HT-29 (cell line): ENCODE results near the gene NT5E. TPM values are rescaled to one million over a fixed set of nuclear protein-coding genes. Genes with fewer than 3 reads are reported as not detected.

ENCODE experiments used
- DNase-seq: peaks from one replicate; pipeline ENCODE4 v3.0.0-alpha.2; 2015; ENCODE audit warnings: low spot score
- total RNA-seq: library from RNA; depleted of rRNA; stranded (reverse); fragments of >200 nt; shearing (Covaris generic); gene quantifications from 2 replicates; pipeline ENCODE4 v1.2.3, GENCODE V29; 2014; rRNA removed

The NT5E gene
- total RNA-seq, result 57.4 and 74.7 TPM in 2 replicates

DNA sequence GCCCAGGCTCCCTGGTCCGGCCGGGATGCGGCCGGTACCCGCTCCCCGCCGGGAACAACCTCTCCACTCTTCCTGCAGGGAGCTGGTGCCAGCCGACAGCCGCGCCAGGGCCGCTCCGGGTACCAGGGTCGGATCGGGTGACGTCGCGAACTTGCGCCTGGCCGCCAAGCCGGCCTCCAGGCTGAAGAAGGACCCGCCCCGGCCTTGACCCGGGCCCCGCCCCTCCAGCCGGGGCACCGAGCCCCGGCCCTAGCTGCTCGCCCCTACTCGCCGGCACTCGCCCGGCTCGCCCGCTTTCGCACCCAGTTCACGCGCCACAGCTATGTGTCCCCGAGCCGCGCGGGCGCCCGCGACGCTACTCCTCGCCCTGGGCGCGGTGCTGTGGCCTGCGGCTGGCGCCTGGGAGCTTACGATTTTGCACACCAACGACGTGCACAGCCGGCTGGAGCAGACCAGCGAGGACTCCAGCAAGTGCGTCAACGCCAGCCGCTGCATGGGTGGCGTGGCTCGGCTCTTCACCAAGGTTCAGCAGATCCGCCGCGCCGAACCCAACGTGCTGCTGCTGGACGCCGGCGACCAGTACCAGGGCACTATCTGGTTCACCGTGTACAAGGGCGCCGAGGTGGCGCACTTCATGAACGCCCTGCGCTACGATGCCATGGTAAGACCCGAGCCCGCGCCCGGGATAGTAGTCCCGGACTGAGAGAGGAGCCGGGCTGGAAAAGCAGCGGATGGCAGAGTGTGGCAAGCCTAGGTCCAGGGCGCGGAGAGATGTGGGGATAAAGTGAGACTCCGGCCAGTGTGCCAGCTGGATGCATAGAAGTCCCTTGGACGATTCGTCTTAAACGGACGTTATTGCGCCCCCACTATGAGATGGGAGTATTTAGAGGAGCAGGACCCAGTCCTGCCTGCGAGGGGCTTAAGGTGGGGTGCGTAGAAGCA is at the start of gene NT5E:
Gene NT5E, plus strand, starts transcription at position 266 of the 942 bp plus-strand sequence. Its CDS starts 57 bp downstream, at position 323.
- peak; percentile 75 for DNase-seq

- no peak for DNase-seq
Measured at GRCh38 chr6:85400331-85400730, 49.6 kb upstream of the NT5E start.

DNA sequence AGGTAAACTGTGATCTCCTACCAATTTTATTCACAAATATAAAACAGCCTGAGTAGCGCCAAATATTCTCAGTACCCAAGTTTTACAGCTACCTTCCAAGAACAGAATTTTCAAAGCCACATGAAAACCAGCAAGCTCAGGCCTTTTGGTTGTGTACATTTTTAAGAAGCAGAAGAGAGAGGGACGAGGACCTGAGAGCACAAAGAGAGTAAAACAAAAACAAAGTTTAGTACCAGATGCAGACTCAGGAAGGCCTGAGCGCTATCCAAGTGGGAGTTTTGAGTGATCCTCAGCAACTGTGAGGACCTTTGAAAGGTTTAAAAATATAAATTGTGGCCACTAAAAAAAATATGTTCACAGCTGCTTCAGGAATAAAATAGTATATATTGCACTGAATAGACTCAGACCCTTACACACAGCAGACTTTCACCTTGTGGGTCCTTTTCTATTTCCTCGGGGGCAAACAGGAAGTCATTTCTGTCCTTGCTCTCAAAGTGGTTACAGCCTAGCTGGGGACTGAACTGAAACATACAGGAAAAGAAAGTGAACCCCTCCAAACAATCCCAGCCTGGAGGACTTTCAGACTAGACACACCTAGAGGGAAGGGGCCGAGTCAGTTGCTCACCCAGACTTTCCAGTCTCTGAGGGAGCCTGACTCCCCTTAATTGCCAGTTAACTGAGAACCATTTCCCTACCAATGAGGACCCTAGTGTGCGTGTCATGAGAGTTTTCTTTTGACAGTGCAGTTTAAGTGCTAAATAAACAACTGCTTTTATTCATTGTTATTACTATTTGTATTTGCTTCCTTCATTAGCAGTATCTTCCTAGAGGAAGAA is 48.5 kb upstream of the NT5E start:
- no peak for DNase-seq

DNA sequence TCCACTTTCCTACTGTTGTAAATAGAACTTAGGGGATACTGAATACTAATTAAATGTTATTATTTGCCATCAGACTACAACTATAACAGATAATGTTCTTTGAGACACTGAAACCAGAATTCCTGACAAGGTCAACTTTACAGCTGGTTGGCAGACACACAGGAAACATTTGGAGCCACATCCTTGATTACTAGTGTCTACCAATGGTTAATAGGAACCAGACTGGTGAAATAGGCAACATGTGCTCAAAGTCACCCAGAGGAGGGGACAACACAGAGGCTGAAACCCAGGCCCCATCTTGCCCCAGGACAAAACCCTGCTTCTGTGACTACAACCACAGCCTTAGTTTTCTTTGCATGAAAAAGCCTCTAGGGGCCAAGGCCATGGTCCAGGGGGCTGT is 47.8 kb upstream of the NT5E start:
- no peak for DNase-seq

DNA sequence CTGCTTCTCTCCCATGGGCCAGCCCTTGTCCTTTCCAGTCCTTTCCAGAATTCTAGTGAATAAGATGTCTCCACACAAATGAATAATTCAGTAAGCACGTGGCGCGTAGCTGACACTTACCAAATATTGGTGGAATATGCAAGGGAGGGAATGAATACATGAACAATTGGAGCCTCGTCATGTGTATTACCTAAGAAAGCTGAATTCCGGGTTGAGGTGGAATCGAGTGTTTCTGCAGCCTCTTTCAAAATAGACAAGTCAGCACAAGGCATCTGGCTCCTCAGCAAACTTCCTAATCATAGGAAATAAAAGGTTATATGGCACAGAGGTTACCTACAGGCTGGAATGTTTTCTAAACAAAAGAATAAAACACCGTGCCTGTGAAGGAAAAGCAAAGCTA is 47.0 kb upstream of the NT5E start:
- no peak for DNase-seq

- DNase-seq, result peak; percentile 68
Measured at GRCh38 chr6:85403331-85404015, 46.4 kb upstream of the NT5E start.

DNA sequence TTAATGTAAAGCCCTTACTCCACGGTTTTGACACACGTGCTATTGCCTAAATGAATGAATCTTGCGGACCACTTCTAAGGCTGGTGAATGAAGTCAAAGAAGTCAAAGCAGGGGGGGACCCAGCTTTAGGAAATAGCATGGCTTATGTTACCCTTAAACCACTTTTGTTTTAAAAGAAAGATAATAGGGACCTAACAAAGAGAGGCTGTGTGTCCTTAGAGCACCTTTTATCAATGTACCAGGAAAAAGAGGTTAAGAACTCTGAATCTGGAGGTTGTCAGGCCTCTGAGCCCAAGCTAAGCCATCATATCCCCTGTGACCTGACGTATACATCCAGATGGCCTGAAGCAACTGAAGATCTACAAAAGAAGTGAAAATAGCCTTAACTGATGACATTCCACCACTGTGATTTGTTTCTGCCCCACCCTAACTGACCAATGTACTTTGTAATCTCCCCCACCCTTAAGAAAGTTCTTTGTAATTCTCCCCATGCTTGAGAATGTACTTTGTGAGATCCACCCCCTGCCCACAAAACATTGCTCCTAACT is 45.8 kb upstream of the NT5E start:
- DNase-seq, result peak; percentile 59

GRCh38 chr6:85404564-85405174 is 45.2 kb upstream of the NT5E start:
- peak; percentile 85 for DNase-seq

- DNase-seq, result peak; percentile 92
Measured at GRCh38 chr6:85405175-85405852, 44.6 kb upstream of the NT5E start.

- DNase-seq, result no peak
Measured at GRCh38 chr6:85405853-85406198, 44.1 kb upstream of the NT5E start.

DNA sequence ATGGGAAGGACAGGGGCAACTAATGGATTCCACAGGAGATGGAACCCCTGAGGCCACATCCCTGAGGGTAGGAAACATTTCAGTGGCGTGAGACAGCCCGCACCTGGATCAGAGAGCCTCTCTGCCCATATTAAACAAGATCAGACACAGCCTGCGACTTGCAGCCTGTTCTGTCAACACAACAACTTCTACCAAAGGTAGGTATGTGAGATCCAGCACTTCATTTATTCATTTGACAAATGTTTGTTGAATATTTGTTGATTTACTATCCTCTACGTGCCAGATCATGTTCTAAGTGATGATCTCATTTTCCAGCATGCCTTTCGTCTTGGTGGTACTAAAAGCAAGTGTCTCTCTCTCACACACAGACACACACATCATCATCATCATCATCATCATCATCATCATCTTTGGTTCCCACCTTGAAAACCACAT is 43.2 kb upstream of the NT5E start:
- no peak for DNase-seq

GRCh38 chr6:85408039-85408438 is 41.8 kb upstream of the NT5E start:
- DNase-seq, result no peak

DNA sequence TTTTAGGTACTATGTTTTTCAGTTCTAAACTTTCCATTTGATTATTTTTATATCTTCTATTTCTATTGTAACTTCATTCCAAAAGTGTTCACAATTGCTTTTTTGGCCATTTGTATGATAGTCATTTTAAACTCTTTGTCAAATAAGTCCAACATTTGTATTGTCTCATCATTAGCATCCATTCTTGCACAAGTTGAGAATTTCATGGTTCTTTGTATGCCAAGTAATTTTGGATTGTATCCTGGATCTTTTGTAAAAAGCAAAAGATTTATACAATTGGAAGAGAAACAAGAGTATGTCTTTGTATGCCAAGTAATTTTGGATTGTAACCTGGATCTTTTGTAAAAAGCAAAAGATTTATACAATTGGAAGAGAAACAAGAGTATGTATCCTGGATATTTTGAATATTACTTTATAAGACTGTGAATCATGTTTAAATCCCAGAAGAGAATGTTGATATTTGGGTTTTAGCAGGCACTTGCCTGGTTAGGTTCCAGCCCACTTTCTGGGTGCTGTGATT is 36.9 kb upstream of the NT5E start:
- no peak for DNase-seq

DNA sequence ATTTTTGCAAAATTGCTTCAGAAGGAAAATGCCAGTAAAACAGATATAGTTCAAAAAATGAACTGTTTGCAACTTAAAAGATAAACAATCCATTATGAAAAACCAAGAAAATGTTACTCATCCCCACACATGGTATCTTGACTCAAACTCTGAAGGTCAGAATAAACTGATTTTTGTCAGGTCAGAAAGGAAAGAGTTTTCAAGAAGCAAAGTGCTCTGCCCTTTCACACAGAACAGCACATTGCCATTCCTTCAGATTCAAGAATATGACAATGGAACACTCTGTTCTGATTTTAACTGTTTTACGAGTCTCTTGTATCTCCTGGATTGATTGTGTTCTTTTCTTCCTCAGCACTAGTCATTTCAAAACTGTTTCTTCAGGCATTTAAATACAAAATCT is 33.8 kb upstream of the NT5E start:
- DNase-seq, result no peak

- DNase-seq, result no peak
Measured at GRCh38 chr6:85416766-85417165, 33.1 kb upstream of the NT5E start.

- no peak for DNase-seq
Measured at GRCh38 chr6:85417336-85417735, 32.5 kb upstream of the NT5E start.

- peak; percentile 34 for DNase-seq
Measured at GRCh38 chr6:85418059-85418458, 31.8 kb upstream of the NT5E start.

DNA sequence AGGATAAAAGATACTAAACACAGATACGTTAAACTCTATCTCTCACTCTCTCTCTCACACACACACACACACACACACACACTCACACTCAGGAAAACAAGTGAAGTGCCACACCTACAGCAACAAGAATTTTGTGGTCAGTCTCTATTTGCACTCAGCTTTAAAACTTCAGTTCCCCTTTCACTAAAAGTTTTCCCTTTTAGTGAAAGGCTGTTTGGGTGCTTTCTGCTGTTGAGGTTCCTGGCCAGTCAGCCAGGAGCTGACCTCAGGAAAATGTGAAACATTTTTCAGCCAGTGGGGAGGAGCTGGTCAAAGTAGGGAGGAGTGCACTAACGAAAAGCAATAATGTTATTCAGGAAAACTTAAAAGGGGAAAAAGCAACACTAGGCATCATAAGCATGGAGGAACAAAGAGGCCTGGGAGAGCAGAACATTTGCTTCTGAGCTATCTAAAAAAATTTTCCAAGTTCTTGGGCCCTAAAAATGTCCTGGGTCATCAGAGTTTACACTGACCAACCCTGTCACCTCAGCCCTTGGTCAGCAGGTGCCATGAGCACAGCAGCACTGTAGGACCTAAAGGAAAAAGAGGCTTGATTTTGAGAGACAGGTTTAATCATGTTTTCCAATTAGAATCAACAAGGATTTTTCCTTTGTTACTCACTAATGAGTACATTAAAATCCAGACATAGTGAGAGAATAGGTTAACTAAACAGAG is 30.7 kb upstream of the NT5E start:
- peak; percentile 61 for DNase-seq

GRCh38 chr6:85420551-85420950 is 29.3 kb upstream of the NT5E start:
- no peak for DNase-seq

- no peak for DNase-seq
Measured at GRCh38 chr6:85421181-85421580, 28.7 kb upstream of the NT5E start.
